ENCODE data around the gene UBE2D1. TPM values are rescaled to one million over a fixed set of nuclear protein-coding genes. Genes with fewer than 3 reads are reported as not detected.

UBE2D1 gene
- total and polyA plus RNA-seq, 9 of the 15 experiments (the other 6 are each of a cell fraction or from before 2014, with no cell fraction given) = 4.1 to 24.4 (median 12.3) TPM

GRCh38 chr10:58291538-58292174 lies 43.1 kb upstream of the UBE2D1 start (continued):
- TF ChIP-seq CHAMP1 (IDR thresholded peaks at IDR 0.05) (no peak), HMG20B (CRISPR knock-in tag; IDR thresholded peaks at IDR 0.05) (no peak), ESRRA (IDR thresholded peaks at IDR 0.05; ENCODE audit: borderline replicate concordance, low read depth) (no peak), ZFX (CRISPR knock-in tag; IDR thresholded peaks at IDR 0.05) (no peak), POLR2B (IDR thresholded peaks at IDR 0.05; ENCODE audit: low read depth, partially characterized antibody) (no peak), ILF3 (IDR thresholded peaks at IDR 0.05; ENCODE audit: borderline replicate concordance) (no peak), HDGF (IDR thresholded peaks at IDR 0.05) (no peak), ZC3H8 (IDR thresholded peaks at IDR 0.05) (no peak), GATAD2B (IDR thresholded peaks at IDR 0.05; ENCODE audit: borderline replicate concordance) (no peak), GTF2F1 (IDR thresholded peaks at IDR 0.05; ENCODE audit: low read depth, low read length) (no peak)

- no peak overlapping the region for H3K4me2 ChIP-seq (ENCODE audit: insufficient read depth, low read length)
- H3K79me2 ChIP-seq (ENCODE audit: control insufficient read depth, insufficient read depth, low read length) = no peaks in the 10 kb centered on the region
- no peak for ATAC-seq
- FAIRE-seq = no peak
- H4K20me1 ChIP-seq (replicated peaks; ENCODE audit: control insufficient read depth, insufficient read depth, low read length) = no peaks in the 10 kb centered on the region
- H3K9me3 ChIP-seq (replicated peaks; ENCODE audit: control insufficient read depth, insufficient read depth, low read depth, low read length) = no peaks in the 10 kb centered on the region
- peaks cover 37% of the 10 kb centered on the region; the same call in 2 of the 3 replicates for H3K36me3 ChIP-seq (ENCODE audit: control insufficient read depth, insufficient read depth, low read length)
- H2AFZ ChIP-seq (ENCODE audit: low read depth, low read length) = no peak overlapping the region
- POLR2A ChIA-PET = no interaction called here
- H3K9me1 ChIP-seq (ENCODE audit: control insufficient read depth, insufficient read depth, low read length) = no peaks in the 10 kb centered on the region
- no peaks in the 10 kb centered on the region for H3K27me3 ChIP-seq (ENCODE audit: control insufficient read depth in 2 of 2, insufficient read depth in 2 of 2, low read length in 2 of 2)
- H3K4me3 ChIP-seq = no peak overlapping the region
- DNase-seq (ENCODE audit: extremely low read depth in 1 of 4, low spot score in 3 of 4) = no peak
- CTCF ChIA-PET (ENCODE audit: low intra/inter-chr PET ratio) = no interaction called here
- H3K4me1 ChIP-seq (replicated peaks in 1 of 2; ENCODE audit: control insufficient read depth in 2 of 2, insufficient read depth in 2 of 2, low read length in 2 of 2) = no peaks in the 10 kb centered on the region
- TF ChIP-seq ZNF764 (CRISPR knock-in tag; IDR thresholded peaks at IDR 0.05; ENCODE audit: low read depth) (no peak), PTTG1 (tag; IDR thresholded peaks at IDR 0.05; ENCODE audit: low read depth) (no peak), ZNF589 (CRISPR knock-in tag; IDR thresholded peaks at IDR 0.05; ENCODE audit: low read depth) (no peak), SREBF1 (IDR thresholded peaks at IDR 0.05; ENCODE audit: borderline replicate concordance, low read depth, low read length) (no peak), POLR2A (conservative IDR thresholded peaks at IDR 0.05) (peak; percentile 19; the same call in 1 of the 2 replicates)
- BruUV-seq (replicated peaks) = no TSS peak
- no peak overlapping the region for H3K9ac ChIP-seq (ENCODE audit: insufficient read depth in 1 of 2, low read depth in 2 of 2, low read length in 2 of 2)
- no peak overlapping the region for H3K27ac ChIP-seq (ENCODE audit: extremely low read depth, low read depth, low read length)
- WGBS (ENCODE audit: insufficient coverage, low coverage, missing lambda C conversion rate) = 91% methylated on average over 5 of the region's 5 CpGs
- intact Hi-C loops (cut with micrococcal nuclease) = no loop called here
- in situ Hi-C loops (cut with MboI) = loop anchor here (5.0 kb wide), 1 partner anchor 107 kb away; no protein-coding TSS in a partner anchor
These were observed 40.8 kb upstream of the UBE2D1 start for GRCh38 chr10:58293989-58294388.

Measured in K562 (cell line).